H1 (cell line): ENCODE measurements around the gene IFT43. TPM values are rescaled to one million over a fixed set of nuclear protein-coding genes. Genes with fewer than 3 reads are reported as not detected.

ENCODE experiments used
- FOSL1 ChIP-seq: IDR thresholded peaks from 2 replicates; pipeline ENCODE4 v1.6.1; 2011; ENCODE audit warnings: mild to moderate bottlenecking, low read depth, low read length, moderate library complexity; ENCODE audit not compliant: insufficient read depth
- MAX ChIP-seq: IDR thresholded peaks from 2 replicates; pipeline ENCODE4 v1.6.1; 2012; ENCODE audit warnings: inconsistent platforms
- polyA plus RNA-seq, 7 experiments: library from polyadenylated mRNA; depleted of rRNA in 3 of 7; stranded (reverse) in 5 of 7; unstranded in 2 of 7; fragments of >200 nt in 5 of 7; fragments of 200-250 nt in 2 of 7; gene quantifications; 1 replicate in 5 of 7; 2 replicates in 1 of 7; 4 replicates in 1 of 7; pipeline versions ENCODE4 v1.2.1 to v1.2.3, GENCODE V29; 2011 to 2013; ENCODE audit warnings: missing spikeins in 2 of 7, mixed read lengths in 2 of 7
- total RNA-seq: library from RNA; stranded (reverse); fragmentation: NEBNext Ultra II Directional; extraction: Animal tissue kit (Norgen Biotek cat#: 25700); gene quantifications from 2 replicates; pipeline ENCODE4 v1.2.1, GENCODE V29; 2021

IFT43 gene
- total and polyA plus RNA-seq, 2 of the 8 experiments (the other 6 are each of a cell fraction or from before 2014, with no cell fraction given) = 17.0 to 20.8 TPM

GRCh38 chr14:75976826-75977581 is 8.6 kb upstream of the IFT43 start (continued):
- TF ChIP-seq MAX (no peak), FOSL1 (no peak)
